ENCODE measurements around the gene NUMA1.

NUMA1 gene

GRCh38 chr11:71999362-71999761, 81.0 kb downstream of the NUMA1 start:
- CTCF ChIA-PET = no interaction called here
- no peak for DNase-seq (ENCODE audit: extremely low spot score)

GRCh38 chr11:71998649-71999310, 81.6 kb downstream of the NUMA1 start, which contains the start of gene IL18BP:
TSS of gene IL18BP (plus strand) at chr11:71998909. CDS start at chr11:71999985, 1,076 bp downstream.
- no peak for DNase-seq (ENCODE audit: extremely low spot score)
- no peak for TF ChIP-seq CTBP1 (IDR thresholded peaks at IDR 0.05; ENCODE audit: borderline replicate concordance)
- no peak for TF ChIP-seq ARNT (IDR thresholded peaks at IDR 0.05)
- TF ChIP-seq BHLHE40 (IDR thresholded peaks at IDR 0.05; ENCODE audit: borderline replicate concordance) = no peak
- no peak for TF ChIP-seq HDGF (IDR thresholded peaks at IDR 0.05; ENCODE audit: borderline replicate concordance)
- no peak for TF ChIP-seq ELF4 (IDR thresholded peaks at IDR 0.05)
- TF ChIP-seq FOXK2 (IDR thresholded peaks at IDR 0.05) = no peak
- TF ChIP-seq FOXM1 (IDR thresholded peaks at IDR 0.05; ENCODE audit: borderline replicate concordance) = no peak
- no peak for TF ChIP-seq PKNOX1 (IDR thresholded peaks at IDR 0.05)
- TF ChIP-seq LEF1 (IDR thresholded peaks at IDR 0.05; ENCODE audit: borderline replicate concordance) = no peak
- TF ChIP-seq SP1 (IDR thresholded peaks at IDR 0.05) = no peak
- no peak for TF ChIP-seq NFRKB (IDR thresholded peaks at IDR 0.05)
- no peak for TF ChIP-seq L3MBTL2 (conservative IDR thresholded peaks at IDR 0.05)
- TF ChIP-seq SUZ12 (IDR thresholded peaks at IDR 0.05) = no peak
- TF ChIP-seq TARDBP (IDR thresholded peaks at IDR 0.05) = no peak
- TF ChIP-seq ZNF384 (IDR thresholded peaks at IDR 0.05) = no peak
- no peak for TF ChIP-seq FOXA1 (IDR thresholded peaks at IDR 0.05)
- ChIA-PET CTCF (interaction anchor here (0.5 kb wide), 1 partner anchor 10 kb away, joined by 3 read pairs; no protein-coding TSS in a partner anchor), POLR2A (no interaction called here)

More at GRCh38 chr11:71999362-71999761, 81.0 kb downstream of the NUMA1 start:
- no peak for TF ChIP-seq FOXK2 (IDR thresholded peaks at IDR 0.05)
- no peak for TF ChIP-seq BHLHE40 (IDR thresholded peaks at IDR 0.05; ENCODE audit: borderline replicate concordance)
- no peak for TF ChIP-seq ARNT (IDR thresholded peaks at IDR 0.05)
- TF ChIP-seq NFRKB (IDR thresholded peaks at IDR 0.05) = no peak
- no peak for TF ChIP-seq TARDBP (IDR thresholded peaks at IDR 0.05)
- TF ChIP-seq SUZ12 (IDR thresholded peaks at IDR 0.05) = no peak
- no peak for TF ChIP-seq CTBP1 (IDR thresholded peaks at IDR 0.05; ENCODE audit: borderline replicate concordance)
- no peak for TF ChIP-seq SP1 (IDR thresholded peaks at IDR 0.05)
- TF ChIP-seq FOXM1 (IDR thresholded peaks at IDR 0.05; ENCODE audit: borderline replicate concordance) = no peak
- no peak for TF ChIP-seq ELF4 (IDR thresholded peaks at IDR 0.05)
- TF ChIP-seq ZNF384 (IDR thresholded peaks at IDR 0.05) = no peak
- no peak for TF ChIP-seq HDGF (IDR thresholded peaks at IDR 0.05; ENCODE audit: borderline replicate concordance)
- no peak for TF ChIP-seq L3MBTL2 (conservative IDR thresholded peaks at IDR 0.05)
- no peak for TF ChIP-seq LEF1 (IDR thresholded peaks at IDR 0.05; ENCODE audit: borderline replicate concordance)
- no peak for TF ChIP-seq FOXA1 (IDR thresholded peaks at IDR 0.05)
- no peak for TF ChIP-seq PKNOX1 (IDR thresholded peaks at IDR 0.05)
- POLR2A ChIA-PET = no interaction called here

GRCh38 chr11:71998061-71998460, 82.3 kb downstream of the NUMA1 start:
- ChIA-PET CTCF (no interaction called here), POLR2A (no interaction called here)
- TF ChIP-seq FOXA1 (IDR thresholded peaks at IDR 0.05) = no peak
- TF ChIP-seq ELF4 (IDR thresholded peaks at IDR 0.05) = no peak
- no peak for TF ChIP-seq HDGF (IDR thresholded peaks at IDR 0.05; ENCODE audit: borderline replicate concordance)
- no peak for DNase-seq (ENCODE audit: extremely low spot score)

GRCh38 chr11:71997594-71997993, 82.7 kb downstream of the NUMA1 start:
- ChIA-PET CTCF (interaction anchor here (0.9 kb wide), 1 partner anchor 20 kb away, joined by 6 read pairs; no protein-coding TSS in a partner anchor), POLR2A (no interaction called here)
- no peak for DNase-seq (ENCODE audit: extremely low spot score)
- no peak for TF ChIP-seq ELF4 (IDR thresholded peaks at IDR 0.05)
- TF ChIP-seq CTBP1 (IDR thresholded peaks at IDR 0.05; ENCODE audit: borderline replicate concordance) = no peak
- TF ChIP-seq ZNF384 (IDR thresholded peaks at IDR 0.05) = no peak

- ChIA-PET POLR2A (no interaction called here), CTCF (interaction anchor here (0.9 kb wide), 1 partner anchor 19 kb away, joined by 6 read pairs; no protein-coding TSS in a partner anchor)
- no peak for DNase-seq (ENCODE audit: extremely low spot score)
- no peak for TF ChIP-seq NFRKB (IDR thresholded peaks at IDR 0.05)
- no peak for TF ChIP-seq ARNT (IDR thresholded peaks at IDR 0.05)
- TF ChIP-seq SP1 (IDR thresholded peaks at IDR 0.05) = no peak
- no peak for TF ChIP-seq CTBP1 (IDR thresholded peaks at IDR 0.05; ENCODE audit: borderline replicate concordance)
- TF ChIP-seq FOXM1 (IDR thresholded peaks at IDR 0.05; ENCODE audit: borderline replicate concordance) = no peak
- TF ChIP-seq FOXK2 (IDR thresholded peaks at IDR 0.05) = no peak
- no peak for TF ChIP-seq ZNF384 (IDR thresholded peaks at IDR 0.05)
- TF ChIP-seq SUZ12 (IDR thresholded peaks at IDR 0.05) = no peak
Measured at GRCh38 chr11:71996946-71997345, 83.4 kb downstream of the NUMA1 start.

GRCh38 chr11:71996517-71996916, 83.8 kb downstream of the NUMA1 start:
- ChIA-PET POLR2A (no interaction called here), CTCF (no interaction called here)
- no peak for DNase-seq (ENCODE audit: extremely low spot score)
- TF ChIP-seq ARNT (IDR thresholded peaks at IDR 0.05) (no peak), CTBP1 (IDR thresholded peaks at IDR 0.05; ENCODE audit: borderline replicate concordance) (no peak), TARDBP (IDR thresholded peaks at IDR 0.05) (no peak), LEF1 (IDR thresholded peaks at IDR 0.05; ENCODE audit: borderline replicate concordance) (no peak), FOXA1 (IDR thresholded peaks at IDR 0.05) (no peak), PKNOX1 (IDR thresholded peaks at IDR 0.05) (no peak), ELF4 (IDR thresholded peaks at IDR 0.05) (no peak), HDGF (IDR thresholded peaks at IDR 0.05; ENCODE audit: borderline replicate concordance) (no peak), FOXK2 (IDR thresholded peaks at IDR 0.05) (no peak), SUZ12 (IDR thresholded peaks at IDR 0.05) (no peak), FOXM1 (IDR thresholded peaks at IDR 0.05; ENCODE audit: borderline replicate concordance) (no peak), ZNF384 (IDR thresholded peaks at IDR 0.05) (no peak), L3MBTL2 (conservative IDR thresholded peaks at IDR 0.05) (no peak), NFRKB (IDR thresholded peaks at IDR 0.05) (no peak), BHLHE40 (IDR thresholded peaks at IDR 0.05; ENCODE audit: borderline replicate concordance) (no peak), SP1 (IDR thresholded peaks at IDR 0.05) (no peak)

Measured in HEK293T (cell line).